ENCODE results near the gene DYNLRB1.
"Not testable (repeated sequence)": the region's sequence is repeated elsewhere in the genome, so short reads cannot be mapped to it uniquely, and the experiment has no call there.

DYNLRB1 gene

DNA sequence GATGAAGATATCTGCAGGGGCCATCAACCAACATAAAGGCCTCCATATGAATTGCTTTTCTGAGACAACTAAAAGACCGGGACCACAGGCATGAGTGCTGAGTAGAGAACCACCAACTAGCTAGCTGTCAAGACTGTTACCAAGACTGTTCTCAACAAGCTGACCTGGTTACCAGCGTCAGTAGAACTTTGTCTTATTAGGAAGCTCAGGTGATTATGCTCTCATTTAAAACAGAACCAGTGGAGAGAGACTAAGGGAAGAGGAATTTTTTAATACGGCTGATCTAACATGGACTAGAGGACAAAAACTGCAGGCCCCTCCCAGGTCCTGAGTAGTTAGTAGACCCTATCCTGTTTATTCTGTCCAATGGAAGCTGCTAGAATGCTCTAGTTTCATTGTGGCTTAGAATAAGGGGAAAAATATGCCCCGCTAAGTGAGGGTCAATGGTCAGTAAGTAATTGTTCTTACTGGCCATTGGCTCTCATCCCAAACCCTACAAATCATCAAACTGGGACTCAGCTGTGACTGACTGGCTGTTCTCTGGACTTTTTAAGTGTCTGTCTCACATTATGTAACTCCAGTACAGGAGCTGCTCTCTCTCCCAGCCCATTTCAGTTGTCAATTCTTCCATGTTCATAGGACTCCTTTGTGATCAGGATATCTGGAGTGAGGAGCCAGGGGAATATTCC lies 3.8 kb upstream of the DYNLRB1 start:
- peak; percentile 35 for DNase-seq

DNA sequence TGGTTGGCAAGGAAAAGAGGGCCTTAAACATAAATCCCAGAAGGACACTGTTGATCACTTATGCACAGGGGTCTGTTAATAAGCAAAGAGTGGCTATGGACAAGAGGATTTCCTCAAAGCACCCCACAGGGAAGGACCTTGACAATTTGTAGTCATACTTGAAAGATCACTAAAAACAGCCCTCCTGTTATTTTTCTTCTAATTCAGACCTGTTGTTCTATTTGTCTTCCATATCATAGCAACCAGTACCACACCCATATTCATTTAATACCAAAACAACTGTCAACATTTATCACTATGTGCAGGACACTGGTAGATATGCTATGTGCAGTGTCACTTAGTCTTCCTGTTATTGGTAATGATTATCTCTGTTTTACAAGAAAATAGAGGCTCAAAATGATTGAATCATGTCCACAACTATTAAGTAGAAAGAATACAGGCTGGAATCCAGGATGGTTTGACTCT lies 3.2 kb upstream of the DYNLRB1 start:
- peak; percentile 55 for DNase-seq

DNA sequence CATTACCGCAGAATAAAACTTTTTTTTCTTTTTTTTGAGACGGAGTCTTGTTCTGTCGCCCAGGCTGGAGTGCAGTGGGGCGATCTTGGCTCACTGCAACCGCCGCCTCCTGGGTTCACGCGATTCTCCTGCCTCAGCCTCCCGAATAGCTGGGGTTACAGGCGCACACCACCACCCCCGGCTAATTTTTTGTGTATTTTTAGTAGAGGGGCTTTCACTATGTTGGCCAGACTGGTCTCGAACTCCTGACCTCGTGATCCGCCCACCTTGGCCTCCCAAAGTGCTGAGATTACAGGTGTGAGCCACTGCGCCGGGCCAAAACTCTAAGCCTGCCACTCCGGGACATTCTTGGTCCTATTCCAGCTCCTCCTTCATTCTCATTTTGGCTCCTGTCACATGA lies 2.2 kb upstream of the DYNLRB1 start:
- DNase-seq, result not testable (repeated sequence)

DNA sequence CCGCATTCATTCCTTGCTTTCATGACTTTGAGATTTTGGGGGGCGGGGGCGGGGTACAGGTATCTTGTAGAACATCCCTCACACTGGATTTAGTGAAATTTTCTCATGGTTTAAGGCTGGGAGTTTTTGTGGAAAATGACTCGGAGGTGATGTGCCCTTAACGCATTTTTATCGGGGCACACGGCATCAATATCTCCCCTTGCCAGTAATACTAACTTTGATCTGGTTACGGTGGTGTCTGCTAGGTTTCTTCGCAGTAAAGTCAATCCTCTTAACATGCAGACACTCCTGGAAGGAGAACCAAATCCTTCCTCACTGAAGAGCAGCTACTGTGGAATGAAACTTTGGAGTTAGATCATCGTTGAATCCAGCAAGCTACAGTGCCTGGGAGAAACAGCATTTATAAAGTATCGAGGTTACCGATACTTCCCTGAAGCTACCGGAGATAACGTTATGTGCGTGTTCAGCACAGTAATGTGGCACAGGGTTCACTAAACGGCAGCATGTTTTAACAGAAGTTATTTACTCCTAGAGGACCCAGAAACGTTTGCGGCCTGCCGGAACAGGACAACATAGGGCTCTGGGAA lies 1.2 kb upstream of the DYNLRB1 start:
- DNase-seq, result no peak

DNA sequence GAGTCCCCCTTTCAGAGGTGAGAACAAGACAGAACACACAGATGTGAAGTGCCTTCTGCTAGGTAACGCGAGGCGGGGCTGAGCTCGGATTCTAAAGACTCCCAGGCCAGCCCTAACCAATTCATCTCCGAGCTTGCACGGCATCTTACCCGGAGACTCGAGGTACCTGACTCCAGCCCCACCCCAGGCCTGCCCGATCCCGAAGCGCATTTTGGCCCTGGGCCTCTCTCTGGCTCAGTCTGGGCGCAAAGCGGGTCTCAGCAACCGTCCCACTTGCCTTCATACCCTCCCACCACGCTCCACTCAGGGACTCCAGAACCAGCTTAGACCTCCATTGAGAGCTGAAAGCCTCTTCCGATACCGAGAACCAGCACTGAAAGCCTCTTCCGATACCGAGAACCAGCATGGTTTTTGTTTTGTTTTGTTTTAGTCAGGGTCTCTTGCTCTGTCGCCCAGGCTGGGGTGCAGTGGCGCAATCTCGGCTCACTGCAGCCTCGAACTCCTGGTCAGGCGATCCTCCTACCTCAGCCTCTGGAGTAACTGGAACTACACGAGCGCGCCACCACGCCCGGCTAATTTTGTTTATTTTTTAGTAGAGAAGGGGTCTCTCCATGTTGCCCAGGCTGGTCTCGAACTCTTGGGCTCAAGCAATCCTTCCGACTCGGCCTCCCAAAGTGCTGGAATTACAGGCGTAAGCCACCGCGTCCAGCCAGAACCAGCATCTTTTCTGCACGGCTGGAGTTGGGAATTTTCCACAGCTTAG lies 557 bp upstream of the DYNLRB1 start:
- peak; percentile 92 for DNase-seq

DNA sequence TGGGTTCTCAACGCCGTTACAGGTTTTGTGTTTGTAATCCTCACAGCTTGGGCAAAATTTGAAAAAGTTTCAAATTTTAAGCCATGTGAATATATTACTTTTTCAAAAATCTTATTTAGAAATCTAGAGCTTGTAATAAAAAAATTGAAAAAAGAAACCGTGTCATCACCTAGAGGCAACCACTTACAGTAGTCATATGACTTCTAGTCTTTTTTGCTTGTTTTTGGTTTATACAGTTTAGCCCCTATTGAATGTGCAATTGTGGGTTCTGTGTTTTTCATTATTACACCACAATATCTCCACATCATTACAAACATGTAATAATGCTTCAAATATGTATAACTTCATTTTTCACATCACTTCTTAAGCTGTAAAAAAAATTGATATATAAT lies 888 bp downstream of the DYNLRB1 start:
- DNase-seq, result no peak

DNA sequence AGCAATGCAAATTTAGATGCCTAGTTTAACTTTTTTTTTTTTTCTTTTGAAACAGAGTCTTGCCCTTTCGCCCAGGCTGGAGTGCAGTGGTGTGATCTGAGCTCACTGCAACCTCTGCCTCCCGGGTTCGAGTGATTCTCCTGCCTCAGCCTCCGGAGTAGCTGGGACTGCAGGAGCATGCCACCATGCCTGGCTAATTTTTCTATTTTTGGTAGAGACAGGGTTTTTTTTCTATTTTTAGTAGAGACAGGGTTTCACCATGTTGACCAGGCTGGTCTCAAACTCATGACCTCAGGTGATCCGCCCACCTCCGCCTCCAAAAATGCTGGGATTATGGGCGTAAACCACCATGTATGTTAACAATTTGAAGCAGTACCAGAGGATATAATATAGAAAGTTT lies 2.6 kb downstream of the DYNLRB1 start:
- not testable (repeated sequence) for DNase-seq

DNA sequence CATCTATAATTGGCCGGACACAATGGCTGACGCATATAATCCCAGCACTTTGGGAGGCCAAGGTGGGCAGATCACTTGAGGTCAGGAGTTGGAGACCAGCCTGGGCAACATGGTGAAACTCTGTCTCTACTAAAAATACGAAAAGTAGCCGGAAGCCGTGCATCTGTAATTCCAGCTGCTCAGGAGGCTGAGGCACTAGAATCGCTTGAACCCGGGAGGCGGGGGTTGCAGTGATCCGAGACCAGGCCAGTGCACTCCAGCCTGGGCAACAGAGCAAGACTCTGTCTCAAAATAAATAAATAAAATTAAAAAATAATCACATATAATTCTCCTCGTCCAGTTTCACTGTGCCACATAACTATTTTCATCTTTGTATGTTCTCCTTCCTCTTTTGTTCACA lies 3.6 kb downstream of the DYNLRB1 start:
- DNase-seq, result not testable (repeated sequence)

DNA sequence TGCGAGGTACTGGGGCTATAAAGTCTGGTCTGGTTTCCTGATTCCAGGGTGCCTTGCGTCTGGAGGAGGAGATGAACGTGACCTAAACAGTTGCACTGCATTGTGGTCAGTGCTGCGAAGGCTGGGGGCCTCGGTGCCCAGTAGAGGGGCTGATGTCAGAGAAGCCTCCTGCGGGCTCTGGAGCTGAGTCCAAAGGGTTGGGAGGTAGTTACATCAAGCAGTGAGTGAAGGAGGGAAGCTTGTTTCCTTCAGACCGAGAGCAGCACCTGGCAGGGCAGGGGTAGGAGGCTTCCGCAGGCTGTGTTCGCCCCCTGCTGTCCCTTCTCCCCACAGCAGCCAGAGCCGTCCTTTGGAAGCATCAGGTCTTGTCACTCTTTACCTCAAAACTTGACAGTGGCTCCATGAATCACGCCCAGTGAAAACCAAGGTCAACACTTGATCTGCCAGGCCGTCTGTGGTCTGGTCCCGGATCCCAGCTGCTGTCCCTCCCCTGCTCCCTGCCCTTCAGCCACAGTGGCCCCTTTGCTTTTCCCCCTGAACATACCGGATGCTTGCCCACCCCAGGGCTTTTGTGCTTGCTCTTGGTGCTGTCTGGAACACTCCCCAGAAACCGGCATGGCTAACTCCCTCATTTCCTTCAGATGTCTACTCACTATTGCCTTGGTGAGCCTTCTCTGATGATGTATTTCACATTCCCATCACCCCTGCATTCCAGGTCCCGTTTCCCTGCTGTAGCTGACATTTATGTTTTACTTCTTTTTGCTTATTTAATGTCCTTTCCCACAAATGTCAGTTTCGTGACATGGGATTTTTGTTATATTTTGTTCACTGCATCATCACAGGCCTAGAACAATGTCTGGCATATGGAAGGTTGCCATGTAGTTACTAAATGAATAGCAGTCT lies 7.0 kb downstream of the DYNLRB1 start:
- peak; percentile 87 for DNase-seq

DNA sequence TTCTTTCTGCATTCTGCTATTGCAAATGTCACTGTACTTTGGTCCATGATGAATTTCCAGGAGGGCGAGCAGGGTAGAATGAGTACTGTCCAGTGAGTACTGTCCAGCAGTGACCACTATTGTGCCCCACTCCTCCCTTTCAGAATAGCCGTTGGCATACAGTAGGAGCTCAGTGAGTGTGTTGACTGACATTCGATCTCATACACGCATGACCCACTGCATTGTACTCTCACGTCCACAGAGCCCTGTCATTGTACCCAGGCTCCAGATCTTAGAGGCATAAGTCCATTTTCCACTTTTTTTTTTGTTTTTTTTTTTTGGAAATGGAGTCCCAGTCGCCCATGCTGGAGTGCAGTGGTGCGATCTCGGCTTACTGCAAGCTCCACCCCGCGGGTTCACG lies 8.2 kb downstream of the DYNLRB1 start:
- no peak for DNase-seq

DNA sequence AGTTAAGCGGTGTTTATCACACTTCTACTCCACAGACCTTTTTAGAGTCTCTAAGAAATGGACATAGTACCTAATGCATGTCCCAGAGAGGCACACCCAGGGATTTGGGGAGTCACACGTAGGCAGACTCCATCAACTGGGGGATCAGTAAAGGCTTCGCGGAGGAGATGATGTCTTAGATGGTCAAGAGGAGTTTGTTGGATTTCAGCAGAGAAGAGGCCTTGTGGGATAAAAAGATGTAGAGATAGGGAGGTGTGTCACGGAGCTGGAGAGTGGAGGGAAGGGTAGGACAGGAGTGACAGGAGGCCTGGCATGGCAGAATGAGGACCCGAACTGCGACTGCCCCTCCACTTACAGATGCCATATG lies 9.1 kb downstream of the DYNLRB1 start:
- DNase-seq, result no peak

DNA sequence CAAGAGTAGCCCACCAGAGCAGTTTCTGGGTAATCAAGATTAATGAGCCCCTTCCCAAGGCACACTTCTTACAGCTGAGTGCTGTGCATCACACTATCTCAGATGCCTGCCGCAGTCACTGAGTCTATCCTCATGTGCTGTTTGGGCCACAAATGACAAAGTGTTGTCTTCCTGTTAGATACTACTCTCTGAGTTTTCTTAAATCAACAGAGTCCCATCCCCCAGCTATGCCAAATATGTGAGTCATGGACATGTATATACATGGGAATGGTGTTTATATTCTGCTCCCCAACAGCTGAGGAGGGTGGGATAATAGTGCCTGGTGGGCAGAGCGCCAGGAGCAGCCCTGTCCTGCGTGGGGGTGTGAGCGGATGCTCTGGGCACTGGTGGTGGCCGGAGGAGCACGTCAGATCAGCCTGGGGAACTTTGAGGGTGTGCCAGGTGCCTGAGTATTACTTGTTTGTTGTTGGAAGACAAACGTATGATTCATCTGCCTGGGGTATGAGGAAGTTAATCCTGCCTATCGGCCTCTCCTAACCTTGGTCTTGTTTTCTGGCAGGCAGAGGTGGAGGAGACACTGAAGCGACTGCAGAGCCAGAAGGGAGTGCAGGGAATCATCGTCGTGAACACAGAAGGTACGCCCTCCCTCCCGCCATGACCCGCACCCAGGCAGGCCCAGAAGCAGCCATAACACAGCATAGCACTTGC lies 9.6 kb downstream of the DYNLRB1 start:
- peak; percentile 97 for DNase-seq

DNA sequence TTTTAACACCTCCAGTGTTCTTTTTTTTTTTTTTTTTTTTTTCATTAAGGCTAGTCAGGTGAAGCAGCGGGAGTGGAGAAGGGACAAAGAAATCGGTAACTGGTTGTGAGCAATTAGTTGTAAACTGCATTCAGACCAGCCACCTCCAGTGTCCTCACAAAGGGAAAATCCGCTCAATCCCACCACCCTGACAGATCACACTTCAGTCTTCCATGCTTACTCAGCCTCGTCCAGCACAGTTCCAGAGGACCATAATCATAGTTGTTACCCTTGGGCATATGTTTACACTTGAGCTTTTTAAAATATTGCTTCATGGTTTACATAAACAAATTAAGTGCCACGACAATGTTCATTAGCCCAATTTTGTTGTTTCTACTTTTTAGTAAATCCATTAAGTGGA lies 10.2 kb downstream of the DYNLRB1 start:
- no peak for DNase-seq

DNA sequence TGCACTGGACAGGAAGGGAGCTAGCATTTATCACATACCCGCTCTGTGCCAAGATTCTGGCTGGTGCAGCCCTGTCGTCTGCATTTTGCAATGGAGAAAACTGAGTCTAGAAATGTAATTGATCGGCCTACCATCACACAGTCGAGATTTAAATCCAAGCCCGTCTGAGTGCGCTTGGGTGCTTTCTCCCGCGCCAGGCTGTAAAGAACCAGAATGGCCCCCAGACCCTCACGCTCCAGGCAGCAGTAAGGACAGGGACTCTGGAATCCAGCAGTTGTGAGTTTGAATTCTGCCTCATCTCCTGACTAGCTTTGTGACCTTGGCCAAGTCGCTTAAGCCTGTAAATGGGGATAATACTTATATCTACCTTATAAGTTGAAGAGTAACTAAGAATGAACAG lies 10.8 kb downstream of the DYNLRB1 start:
- no peak for DNase-seq

DNA sequence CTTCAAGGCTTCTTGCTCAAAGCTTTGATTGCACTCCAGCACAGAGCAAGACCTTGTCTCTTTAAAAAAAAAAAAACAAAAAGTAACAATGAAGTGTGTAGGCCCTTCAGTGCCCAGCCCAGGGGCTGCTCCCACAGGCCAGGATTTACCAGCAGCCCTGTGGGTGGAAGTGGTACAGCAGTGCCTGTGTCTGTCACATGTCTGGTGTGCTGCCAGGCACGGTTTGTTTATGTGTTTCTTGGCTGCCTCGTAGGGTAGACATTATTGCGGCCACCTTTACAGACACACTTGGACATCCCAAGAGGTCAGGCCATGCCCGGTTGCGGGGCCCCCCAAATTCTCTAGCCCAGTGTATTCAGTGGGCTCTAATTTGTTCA lies 12.7 kb downstream of the DYNLRB1 start:
- no peak for DNase-seq

DNA sequence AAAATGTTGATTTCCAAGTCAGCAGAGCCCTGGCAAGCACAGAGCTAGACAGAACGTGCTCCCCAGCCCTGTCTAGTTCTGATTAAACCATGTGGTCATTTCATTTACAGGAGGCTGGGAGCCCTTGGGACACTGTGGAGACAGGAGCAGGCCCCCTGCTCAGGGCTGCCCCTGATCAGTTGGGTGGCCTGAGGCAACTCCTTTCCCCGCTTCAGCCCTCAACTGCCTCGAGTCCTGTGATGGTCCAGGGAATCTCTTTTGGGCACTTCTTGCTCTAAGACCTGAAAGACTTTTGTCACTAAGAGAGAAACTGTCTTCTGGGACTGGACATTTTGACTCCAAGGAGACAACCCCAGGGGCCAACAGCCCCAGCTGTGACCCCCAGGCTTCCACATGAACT lies 13.5 kb downstream of the DYNLRB1 start:
- no peak for DNase-seq

DNA sequence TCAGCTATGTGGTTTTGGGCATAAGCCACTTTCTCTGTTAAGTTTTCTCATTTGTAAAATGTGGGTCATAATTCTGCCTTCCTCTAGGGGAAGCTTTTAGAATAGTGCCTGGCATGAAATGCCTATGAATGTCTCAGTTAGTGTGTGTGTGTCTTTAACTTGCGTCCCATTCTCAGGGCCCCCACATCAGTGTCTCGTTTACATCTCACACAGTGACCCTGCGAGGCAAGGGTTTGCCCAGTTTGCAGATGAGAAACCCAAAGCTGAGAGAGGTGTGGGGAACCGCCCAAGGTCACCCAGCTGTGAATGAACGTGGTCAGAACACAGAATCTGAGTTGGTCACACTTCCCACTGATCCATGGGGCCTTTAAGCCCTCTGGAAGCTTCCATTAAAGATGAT lies 14.1 kb downstream of the DYNLRB1 start:
- no peak for DNase-seq

DNA sequence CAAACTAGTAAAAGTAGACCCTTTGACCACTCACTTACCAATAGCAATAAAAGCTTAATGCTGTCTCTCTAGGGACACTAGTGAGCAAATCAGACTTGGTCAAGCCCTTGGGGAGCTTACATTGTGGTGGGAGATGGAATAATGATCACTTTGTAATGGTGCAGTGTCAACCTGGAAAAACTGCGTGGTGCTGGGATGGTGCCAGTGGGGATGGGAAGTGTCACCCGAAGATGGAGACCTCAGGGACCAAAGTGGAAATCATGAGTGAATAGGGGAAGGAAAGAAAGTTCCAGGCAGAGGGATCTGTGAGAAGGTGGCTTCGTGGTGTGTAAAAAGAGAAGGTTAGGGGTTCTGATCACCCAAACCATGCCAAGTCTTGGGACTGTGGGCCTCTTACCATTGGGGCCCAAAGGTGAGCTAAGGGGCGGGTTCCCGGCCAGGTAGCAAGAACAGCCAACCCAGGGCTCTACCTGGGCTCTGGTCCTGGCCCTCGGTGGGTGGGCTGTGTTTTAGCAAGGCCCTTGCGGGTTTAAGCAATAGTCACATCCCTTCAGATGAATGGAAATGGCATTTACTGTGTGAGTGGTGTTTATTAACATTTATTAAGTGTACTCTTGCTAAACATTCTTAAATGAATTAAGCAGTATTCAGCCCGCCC lies 15.5 kb downstream of the DYNLRB1 start:
- DNase-seq, result no peak

DNA sequence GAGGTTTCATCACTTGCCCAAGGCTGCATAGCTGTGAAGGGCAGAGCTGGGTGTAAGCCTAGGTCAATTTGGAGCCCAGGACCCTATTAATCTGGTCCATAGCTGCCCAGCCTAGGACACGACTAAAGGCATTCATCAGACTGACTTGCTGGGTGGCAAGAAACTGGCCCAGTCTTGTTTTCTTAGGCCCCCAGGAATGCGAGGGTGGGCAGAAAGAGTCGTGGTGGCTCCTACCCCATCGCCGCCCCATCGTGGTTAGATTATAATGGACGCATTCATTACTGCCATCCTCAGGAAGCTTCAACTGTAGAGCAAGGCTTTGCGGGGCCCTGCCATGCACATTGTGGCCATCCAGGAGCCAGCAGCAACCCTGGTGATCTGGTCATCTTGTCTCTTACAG lies 16.1 kb downstream of the DYNLRB1 start:
- DNase-seq, result no peak

DNA sequence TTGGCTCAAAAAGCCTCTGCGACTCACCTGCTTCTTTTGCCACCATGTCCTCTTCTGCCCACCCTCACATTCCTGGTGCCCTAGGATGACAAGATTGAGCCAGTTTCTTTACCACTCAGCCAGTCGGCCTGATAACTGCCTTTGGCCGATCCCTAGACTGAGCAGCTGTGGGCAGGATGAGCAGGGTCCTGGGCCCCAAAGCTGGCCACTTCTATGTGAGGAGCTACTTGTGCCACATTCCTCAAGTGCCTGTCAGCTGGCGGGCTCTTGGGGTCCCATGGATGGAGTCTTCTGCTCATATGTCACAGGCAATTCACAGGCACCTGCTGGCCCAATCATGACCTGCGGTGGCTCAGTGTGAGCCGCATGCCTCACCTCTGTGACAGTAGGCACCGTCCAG lies 16.5 kb downstream of the DYNLRB1 start:
- no peak for DNase-seq

DNA sequence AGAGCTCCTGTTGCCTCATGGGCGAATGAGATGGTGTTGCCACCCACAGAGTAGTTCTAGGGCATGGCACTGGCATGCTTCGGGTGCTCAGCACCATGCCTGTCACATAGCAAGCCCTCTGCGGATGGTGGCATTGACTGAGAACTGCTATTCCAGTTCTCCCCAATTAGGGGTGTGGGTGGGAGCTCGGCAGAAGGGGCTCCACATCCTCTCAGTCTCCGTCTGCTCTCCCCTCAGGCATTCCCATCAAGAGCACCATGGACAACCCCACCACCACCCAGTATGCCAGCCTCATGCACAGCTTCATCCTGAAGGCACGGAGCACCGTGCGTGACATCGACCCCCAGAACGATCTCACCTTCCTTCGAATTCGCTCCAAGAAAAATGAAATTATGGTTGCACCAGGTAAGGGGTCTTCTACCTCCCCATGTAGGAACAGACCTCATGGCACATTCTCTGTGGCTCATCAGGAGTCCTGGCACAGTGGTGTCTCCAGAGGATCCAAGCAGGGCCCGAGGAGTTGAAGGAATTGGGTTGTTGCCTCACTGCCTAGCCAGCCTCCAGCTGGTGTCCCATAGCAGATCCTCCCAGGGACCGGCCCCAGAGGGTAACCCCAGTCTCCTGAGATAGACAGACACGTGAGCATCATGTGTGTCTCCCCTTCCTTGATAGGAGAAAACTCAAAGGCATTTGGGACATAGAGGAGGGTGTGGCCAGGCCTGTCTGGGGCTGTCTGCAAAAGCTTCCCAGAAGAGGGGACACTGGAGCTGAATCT lies 18.4 kb downstream of the DYNLRB1 start:
- DNase-seq, result no peak

All from DMS53 (cell line).